Measurements from ENCODE around the gene CAPS.

The CAPS gene

DNA sequence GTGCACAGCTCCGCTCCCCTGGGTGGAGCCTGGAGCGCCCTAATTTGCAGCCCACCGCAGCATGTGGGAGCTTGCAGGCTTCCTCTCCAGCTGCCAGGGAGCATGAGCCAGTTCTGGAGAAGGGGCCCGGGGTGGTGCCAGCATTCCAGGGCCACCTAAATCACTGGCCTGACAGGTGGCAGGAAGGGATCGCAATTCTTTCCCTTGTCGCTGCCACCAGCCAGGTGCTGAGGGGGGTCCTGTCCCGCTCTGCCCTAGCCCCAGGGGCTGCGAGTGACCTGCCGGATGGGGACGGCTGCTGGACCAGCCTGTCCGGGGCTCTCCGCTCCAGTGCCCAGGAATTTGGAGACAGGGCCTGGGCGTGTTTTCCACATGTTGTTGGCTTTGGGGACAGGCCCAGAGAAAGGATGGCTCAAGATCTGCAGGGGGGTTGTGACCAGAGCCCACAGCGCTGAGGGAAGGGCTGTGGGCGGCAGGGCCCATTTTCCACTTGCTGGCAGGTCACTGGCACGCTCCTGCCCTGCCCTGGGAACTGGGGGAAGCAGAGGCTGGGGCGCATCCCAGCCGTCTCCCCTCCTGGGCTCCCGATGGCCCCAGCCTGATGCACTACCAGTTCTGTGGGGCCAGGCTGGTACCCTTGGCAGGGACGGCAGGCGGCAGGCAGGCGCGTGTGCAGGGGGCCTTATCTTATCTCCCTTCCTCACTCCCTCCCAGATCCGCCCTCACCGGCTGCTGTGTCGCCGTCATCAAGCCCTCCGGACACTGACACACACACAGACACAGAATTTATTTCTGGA is 19.9 kb upstream of the CAPS start:
- Histone ChIP-seq H3K27ac (ENCODE audit: low read depth, low read length) (no peak overlapping the region), H2AK5ac (ENCODE audit: low read length) (no peak overlapping the region), H4K8ac (ENCODE audit: low read depth, low read length) (no peak overlapping the region), H3K4me2 (ENCODE audit: low read length) (no peak overlapping the region), H3K36me3 (ENCODE audit: control insufficient read depth, insufficient read depth, low read length) (peaks cover 4% of the 10 kb centered on the region), H3K9ac (ENCODE audit: low read length) (no peak overlapping the region), H3K18ac (ENCODE audit: low read length) (no peak overlapping the region), H3K27me3 (ENCODE audit: insufficient read depth, low read length, poor library complexity) (no peaks in the 10 kb centered on the region), H3K4ac (ENCODE audit: low read depth, low read length) (no peak overlapping the region), H2BK120ac (ENCODE audit: low read depth, low read length) (no peak overlapping the region), H4K5ac (ENCODE audit: low read length) (no peak overlapping the region), H2BK5ac (ENCODE audit: low read length) (no peak overlapping the region), H3K23ac (ENCODE audit: low read length) (no peak overlapping the region), H3K79me1 (ENCODE audit: low read length) (peaks cover 2% of the 10 kb centered on the region), H3K79me2 (ENCODE audit: control insufficient read depth, insufficient read depth, low read length) (no peaks in the 10 kb centered on the region), H2BK15ac (replicated peaks; ENCODE audit: low read depth) (no peak overlapping the region), H3K4me1 (ENCODE audit: control insufficient read depth, low read depth, low read length) (no peaks in the 10 kb centered on the region), H3K4me3 (ENCODE audit: low read length) (no peak overlapping the region), H3K56ac (ENCODE audit: low read length) (no peak overlapping the region)
- no peak for DNase-seq
- WGBS (ENCODE audit: extremely low coverage, insufficient coverage, low lambda C conversion rate) = no CpG with 5 or more reads among the region's 28 CpGs

DNA sequence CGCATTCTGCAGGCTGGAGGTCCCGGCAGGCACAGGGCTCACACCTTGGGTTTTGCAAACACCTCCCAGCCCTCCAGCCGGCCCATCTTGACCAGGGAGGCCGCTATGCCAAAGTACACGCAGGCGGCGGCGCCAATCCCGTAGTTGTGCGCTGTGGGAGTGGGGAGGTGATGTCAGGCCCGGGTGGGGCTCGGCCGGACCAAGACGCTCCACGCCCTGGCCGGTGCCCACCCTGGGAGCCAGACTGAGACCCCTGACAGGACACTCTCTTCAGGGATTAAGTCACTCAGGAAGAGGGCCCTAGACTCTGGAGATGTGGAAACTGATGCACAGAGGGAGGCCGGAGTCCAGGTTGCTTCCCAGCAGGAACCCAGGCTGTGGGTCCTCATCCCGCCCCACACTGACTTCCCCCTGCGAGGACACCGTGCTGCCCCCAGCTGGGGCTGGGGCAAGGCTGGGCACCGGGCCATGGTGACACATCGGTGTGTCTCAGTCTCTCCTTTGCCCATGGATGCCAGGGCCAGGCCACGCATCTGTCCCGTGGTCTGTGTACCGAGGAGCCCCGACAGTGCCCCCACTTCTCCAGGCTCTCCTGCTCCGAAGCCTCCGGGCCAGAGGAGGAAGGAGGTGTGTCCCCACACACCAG is 19.2 kb upstream of the CAPS start:
- H2BK120ac ChIP-seq (ENCODE audit: low read depth, low read length) = no peak overlapping the region
- H3K79me2 ChIP-seq (ENCODE audit: control insufficient read depth, insufficient read depth, low read length) = peaks cover under 1% of the 10 kb centered on the region
- H2AK5ac ChIP-seq (ENCODE audit: low read length) = no peak overlapping the region
- no peak overlapping the region for H2BK5ac ChIP-seq (ENCODE audit: low read length)
- no peak overlapping the region for H3K56ac ChIP-seq (ENCODE audit: low read length)
- H4K8ac ChIP-seq (ENCODE audit: low read depth, low read length) = no peak overlapping the region
- no peaks in the 10 kb centered on the region for H3K4me1 ChIP-seq (ENCODE audit: control insufficient read depth, low read depth, low read length)
- no peak for DNase-seq
- WGBS (ENCODE audit: extremely low coverage, insufficient coverage, low lambda C conversion rate) = no CpG with 5 or more reads among the region's 28 CpGs
- H3K9ac ChIP-seq (ENCODE audit: low read length) = no peak overlapping the region
- H3K79me1 ChIP-seq (ENCODE audit: low read length) = peaks cover 3% of the 10 kb centered on the region
- no peak overlapping the region for H3K4me2 ChIP-seq (ENCODE audit: low read length)
- no peak overlapping the region for H3K27ac ChIP-seq (ENCODE audit: low read depth, low read length)
- H2BK15ac ChIP-seq (replicated peaks; ENCODE audit: low read depth) = no peak overlapping the region
- no peak overlapping the region for H4K5ac ChIP-seq (ENCODE audit: low read length)
- H3K4me3 ChIP-seq (ENCODE audit: low read length) = no peak overlapping the region
- H3K36me3 ChIP-seq (ENCODE audit: control insufficient read depth, insufficient read depth, low read length) = peaks cover 4% of the 10 kb centered on the region
- no peaks in the 10 kb centered on the region for H3K27me3 ChIP-seq (ENCODE audit: insufficient read depth, low read length, poor library complexity)
- H3K23ac ChIP-seq (ENCODE audit: low read length) = no peak overlapping the region
- H3K4ac ChIP-seq (ENCODE audit: low read depth, low read length) = no peak overlapping the region
- H3K18ac ChIP-seq (ENCODE audit: low read length) = no peak overlapping the region

DNA sequence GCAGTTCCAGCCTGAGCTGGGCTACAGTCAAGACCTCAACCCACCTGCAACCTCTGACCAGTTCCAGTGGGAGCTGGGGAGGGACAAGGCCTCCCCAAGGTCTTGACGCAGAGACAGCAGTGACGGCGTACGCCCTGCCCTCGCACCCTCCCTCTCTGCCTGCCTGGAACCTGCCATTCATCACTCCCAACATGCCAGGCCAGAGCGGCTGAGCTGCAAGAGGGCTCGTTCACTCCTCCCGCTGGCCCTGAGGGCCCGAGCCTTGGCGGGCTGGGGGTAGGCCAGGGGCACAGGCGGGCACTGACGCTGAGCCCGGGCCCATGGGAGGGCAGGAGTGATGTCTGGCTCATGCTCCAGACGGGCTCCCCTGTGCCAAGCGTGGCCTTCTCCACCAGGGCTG is 18.6 kb upstream of the CAPS start:
- no peak overlapping the region for H4K5ac ChIP-seq (ENCODE audit: low read length)
- H3K18ac ChIP-seq (ENCODE audit: low read length) = no peak overlapping the region
- H3K79me1 ChIP-seq (ENCODE audit: low read length) = peaks cover 9% of the 10 kb centered on the region
- H3K4me1 ChIP-seq (ENCODE audit: control insufficient read depth, low read depth, low read length) = no peaks in the 10 kb centered on the region
- H2BK15ac ChIP-seq (replicated peaks; ENCODE audit: low read depth) = no peak overlapping the region
- H3K9ac ChIP-seq (ENCODE audit: low read length) = no peak overlapping the region
- H2BK5ac ChIP-seq (ENCODE audit: low read length) = no peak overlapping the region
- no peak overlapping the region for H3K4ac ChIP-seq (ENCODE audit: low read depth, low read length)
- H3K23ac ChIP-seq (ENCODE audit: low read length) = no peak overlapping the region
- no peak overlapping the region for H4K8ac ChIP-seq (ENCODE audit: low read depth, low read length)
- no peak overlapping the region for H2AK5ac ChIP-seq (ENCODE audit: low read length)
- DNase-seq = no peak
- WGBS (ENCODE audit: extremely low coverage, insufficient coverage, low lambda C conversion rate) = no CpG with 5 or more reads among the region's 15 CpGs
- no peak overlapping the region for H3K56ac ChIP-seq (ENCODE audit: low read length)
- H3K27me3 ChIP-seq (ENCODE audit: insufficient read depth, low read length, poor library complexity) = no peaks in the 10 kb centered on the region
- no peak overlapping the region for H2BK120ac ChIP-seq (ENCODE audit: low read depth, low read length)
- H3K27ac ChIP-seq (ENCODE audit: low read depth, low read length) = no peak overlapping the region
- H3K4me3 ChIP-seq (ENCODE audit: low read length) = no peak overlapping the region
- peaks cover 4% of the 10 kb centered on the region for H3K36me3 ChIP-seq (ENCODE audit: control insufficient read depth, insufficient read depth, low read length)
- no peak overlapping the region for H3K4me2 ChIP-seq (ENCODE audit: low read length)
- H3K79me2 ChIP-seq (ENCODE audit: control insufficient read depth, insufficient read depth, low read length) = peaks cover 6% of the 10 kb centered on the region

DNA sequence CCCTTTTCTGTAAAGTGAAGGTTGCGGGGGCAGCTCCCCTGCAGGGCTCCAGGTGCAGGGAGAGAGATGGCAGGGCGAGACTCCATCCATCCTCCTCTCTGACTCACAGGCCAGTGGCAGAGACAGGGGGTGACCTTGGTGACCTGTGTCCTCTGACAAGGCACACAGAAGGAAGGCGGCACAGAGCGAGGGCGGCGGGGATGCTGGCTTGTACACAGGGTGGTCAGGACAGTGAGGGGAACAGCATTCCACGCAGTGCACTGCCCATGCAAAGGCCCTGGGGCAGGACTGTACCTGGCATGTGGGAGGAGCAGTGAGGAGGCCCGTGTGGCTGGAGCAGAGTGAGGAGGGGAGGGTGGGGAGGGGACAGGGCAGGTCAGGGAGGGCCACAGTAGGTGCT is 18.2 kb upstream of the CAPS start:
- Histone ChIP-seq H3K79me1 (ENCODE audit: low read length) (peaks cover 9% of the 10 kb centered on the region), H3K56ac (ENCODE audit: low read length) (no peak overlapping the region), H3K23ac (ENCODE audit: low read length) (no peak overlapping the region), H4K8ac (ENCODE audit: low read depth, low read length) (no peak overlapping the region), H3K18ac (ENCODE audit: low read length) (no peak overlapping the region), H3K9ac (ENCODE audit: low read length) (no peak overlapping the region), H3K27me3 (ENCODE audit: insufficient read depth, low read length, poor library complexity) (no peaks in the 10 kb centered on the region), H3K4me1 (ENCODE audit: control insufficient read depth, low read depth, low read length) (no peaks in the 10 kb centered on the region), H2BK15ac (replicated peaks; ENCODE audit: low read depth) (no peak overlapping the region), H3K4ac (ENCODE audit: low read depth, low read length) (no peak overlapping the region), H2AK5ac (ENCODE audit: low read length) (no peak overlapping the region), H3K27ac (ENCODE audit: low read depth, low read length) (no peak overlapping the region), H3K4me3 (ENCODE audit: low read length) (no peak overlapping the region), H2BK5ac (ENCODE audit: low read length) (no peak overlapping the region), H3K36me3 (ENCODE audit: control insufficient read depth, insufficient read depth, low read length) (peaks cover 4% of the 10 kb centered on the region), H2BK120ac (ENCODE audit: low read depth, low read length) (no peak overlapping the region), H3K4me2 (ENCODE audit: low read length) (no peak overlapping the region), H3K79me2 (ENCODE audit: control insufficient read depth, insufficient read depth, low read length) (peaks cover 8% of the 10 kb centered on the region), H4K5ac (ENCODE audit: low read length) (no peak overlapping the region)
- DNase-seq = no peak
- WGBS (ENCODE audit: extremely low coverage, insufficient coverage, low lambda C conversion rate) = no CpG with 5 or more reads among the region's 8 CpGs

DNA sequence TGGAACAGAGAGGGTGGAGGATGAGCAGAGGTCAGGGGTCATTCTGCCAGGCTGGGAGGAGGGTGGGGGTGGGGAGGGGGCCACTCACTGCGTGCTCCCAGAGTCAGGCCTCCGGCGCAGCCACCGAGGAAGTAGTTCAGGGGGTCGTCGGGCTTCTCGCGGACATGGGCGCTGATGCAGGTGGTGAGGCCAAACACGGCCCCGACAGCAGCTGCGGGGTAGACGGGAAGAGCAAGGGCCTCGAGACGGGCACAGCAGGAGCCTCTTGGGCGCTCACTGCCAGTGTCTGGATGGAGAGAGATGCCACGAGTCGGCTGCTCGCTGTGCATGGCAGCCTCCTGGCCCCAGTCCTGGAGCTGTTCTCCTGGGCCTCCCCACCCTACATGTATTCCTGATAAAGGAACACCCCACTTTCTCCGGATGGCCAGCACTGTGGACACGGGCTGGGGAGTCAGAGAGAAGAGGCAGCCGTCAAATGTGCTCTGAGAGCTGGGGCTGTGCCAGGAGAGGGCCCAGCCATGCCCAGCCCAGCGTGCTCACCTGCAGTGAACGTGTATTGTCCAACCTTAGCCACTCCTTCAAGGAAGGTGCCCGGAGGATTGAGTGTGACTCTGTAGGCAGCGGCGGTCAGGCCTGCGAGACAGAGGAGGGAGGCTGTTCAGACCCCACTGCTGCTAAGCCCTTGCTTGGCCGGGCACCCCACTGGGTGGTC is 17.5 kb upstream of the CAPS start:
- H3K27me3 ChIP-seq (ENCODE audit: insufficient read depth, low read length, poor library complexity) = no peaks in the 10 kb centered on the region
- WGBS (ENCODE audit: extremely low coverage, insufficient coverage, low lambda C conversion rate) = no CpG with 5 or more reads among the region's 29 CpGs

More for the DNA sequence above, 17.5 kb upstream of the CAPS start:
- Histone ChIP-seq H2BK15ac (replicated peaks; ENCODE audit: low read depth) (no peak overlapping the region), H3K27ac (ENCODE audit: low read depth, low read length) (no peak overlapping the region), H3K9ac (ENCODE audit: low read length) (no peak overlapping the region), H3K4ac (ENCODE audit: low read depth, low read length) (no peak overlapping the region), H3K23ac (ENCODE audit: low read length) (no peak overlapping the region), H3K79me2 (ENCODE audit: control insufficient read depth, insufficient read depth, low read length) (peaks cover 12% of the 10 kb centered on the region), H2BK120ac (ENCODE audit: low read depth, low read length) (no peak overlapping the region), H3K4me2 (ENCODE audit: low read length) (no peak overlapping the region), H2BK5ac (ENCODE audit: low read length) (no peak overlapping the region), H3K4me3 (ENCODE audit: low read length) (no peak overlapping the region), H4K5ac (ENCODE audit: low read length) (no peak overlapping the region), H3K4me1 (ENCODE audit: control insufficient read depth, low read depth, low read length) (no peaks in the 10 kb centered on the region), H3K18ac (ENCODE audit: low read length) (no peak overlapping the region), H3K56ac (ENCODE audit: low read length) (no peak overlapping the region), H2AK5ac (ENCODE audit: low read length) (no peak overlapping the region), H4K8ac (ENCODE audit: low read depth, low read length) (no peak overlapping the region), H3K36me3 (ENCODE audit: control insufficient read depth, insufficient read depth, low read length) (peaks cover 4% of the 10 kb centered on the region), H3K79me1 (ENCODE audit: low read length) (peaks cover 9% of the 10 kb centered on the region)
- no peak for DNase-seq

Data from mesendoderm (in vitro differentiated cells).